SU-DHL-6 (cell line): ENCODE measurements around the gene RPS14.

Experiments
- CTCF ChIP-seq: fragments of 200-600 bp; sonication (generic); IDR thresholded peaks from one replicate; pipeline ENCODE4 v1.5.1; 2017; ENCODE audit warnings: antibody characterized with exemption, mild to moderate bottlenecking, low read length, moderate library complexity; ENCODE audit not compliant: insufficient read depth, poor library complexity, severe bottlenecking
- EZH2phosphoT487 ChIP-seq: fragments of 200-600 bp; sonication (generic), shearing (Covaris generic); conservative IDR thresholded peaks from 2 replicates; pipeline ENCODE4 v1.6.1; 2018; ENCODE audit warnings: mild to moderate bottlenecking, antibody characterized with exemption, low read length, moderate library complexity, mixed read lengths

- TF ChIP-seq CTCF (no peak), EZH2phosphoT487 (no peak)
These were observed 46.6 kb upstream of the RPS14 start for GRCh38 chr5:150496098-150496497.
